C4-2B (cell line): ENCODE data around the gene WWP2.

ENCODE experiments used
- ZFX ChIP-seq: fragments of 450-650 bp; IDR thresholded peaks from 2 replicates; pipeline ENCODE4 v1.6.1; 2017
- TF ChIP-seq, protein P1 (sequence below): fragments of 450-650 bp; conservative IDR thresholded peaks from 2 replicates; pipeline ENCODE4 v1.5.1; 2017; ENCODE audit warnings: mild to moderate bottlenecking

DNA sequence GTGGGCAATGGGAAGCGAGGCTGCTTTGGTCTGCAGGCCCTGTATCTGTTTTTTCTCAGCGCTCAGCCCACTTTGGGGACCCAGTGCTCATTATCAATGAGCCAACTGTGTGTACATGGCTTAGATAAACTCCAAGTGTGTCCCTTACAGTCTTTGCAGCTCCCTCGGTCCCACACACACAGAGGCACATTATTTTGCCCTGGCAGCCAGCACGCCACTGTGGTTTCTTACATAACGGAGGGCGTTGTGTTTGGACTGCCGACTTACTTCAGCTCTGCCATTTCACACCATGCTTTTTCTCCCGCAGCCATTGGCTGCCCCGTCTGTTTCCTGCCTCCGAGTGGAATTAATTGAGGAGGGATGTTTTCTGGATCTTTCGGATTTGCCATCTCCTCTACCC is 132.5 kb downstream of the WWP2 start:
- TF ChIP-seq, protein P1, sequence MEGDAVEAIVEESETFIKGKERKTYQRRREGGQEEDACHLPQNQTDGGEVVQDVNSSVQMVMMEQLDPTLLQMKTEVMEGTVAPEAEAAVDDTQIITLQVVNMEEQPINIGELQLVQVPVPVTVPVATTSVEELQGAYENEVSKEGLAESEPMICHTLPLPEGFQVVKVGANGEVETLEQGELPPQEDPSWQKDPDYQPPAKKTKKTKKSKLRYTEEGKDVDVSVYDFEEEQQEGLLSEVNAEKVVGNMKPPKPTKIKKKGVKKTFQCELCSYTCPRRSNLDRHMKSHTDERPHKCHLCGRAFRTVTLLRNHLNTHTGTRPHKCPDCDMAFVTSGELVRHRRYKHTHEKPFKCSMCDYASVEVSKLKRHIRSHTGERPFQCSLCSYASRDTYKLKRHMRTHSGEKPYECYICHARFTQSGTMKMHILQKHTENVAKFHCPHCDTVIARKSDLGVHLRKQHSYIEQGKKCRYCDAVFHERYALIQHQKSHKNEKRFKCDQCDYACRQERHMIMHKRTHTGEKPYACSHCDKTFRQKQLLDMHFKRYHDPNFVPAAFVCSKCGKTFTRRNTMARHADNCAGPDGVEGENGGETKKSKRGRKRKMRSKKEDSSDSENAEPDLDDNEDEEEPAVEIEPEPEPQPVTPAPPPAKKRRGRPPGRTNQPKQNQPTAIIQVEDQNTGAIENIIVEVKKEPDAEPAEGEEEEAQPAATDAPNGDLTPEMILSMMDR: no peak
- TF ChIP-seq ZFX: no peak
